Activated CD8-positive, alpha-beta T cell treated with anti-CD3 and anti-CD28 coated beads, Interleukin-2, amount 10 ng/mL, durations not matched to agents 7 days and 5 days (primary cell): ENCODE measurements around the gene POMT2. TPM values are rescaled to one million over a fixed set of nuclear protein-coding genes. Genes with fewer than 3 reads are reported as not detected.
"Not testable (repeated sequence)": the region's sequence is repeated elsewhere in the genome, so short reads cannot be mapped to it uniquely, and the experiment has no call there.

Experiments
- ATAC-seq: fragments of 150-1000 bp; cut with Tn5 transposase; one replicate; pipeline ENCODE4 v1.10.0; 2021; ENCODE audit warnings: moderate library complexity
- CTCF ChIA-PET: fragments of 350-600 bp; sonication (Branson Sonifier 250); formaldehyde crosslinking; loops from one replicate; lab custom pipeline; 2021; ENCODE audit warnings: antibody characterized with exemption; lab: Charles Lee
- POLR2A ChIA-PET: fragments of 350-600 bp; sonication (Branson Sonifier 250); formaldehyde crosslinking; loops from one replicate; lab custom pipeline; 2021; ENCODE audit warnings: antibody characterized with exemption; lab: Charles Lee
- DNase-seq: peaks from one replicate; pipeline ENCODE4 v3.0.0-alpha.2; 2020
- H3K27ac Mint-ChIP-seq: one replicate; pipeline ENCODE4 v1.8.0; 2021; ENCODE audit warnings: mild to moderate bottlenecking, mixed read lengths
- H3K27me3 Mint-ChIP-seq: one replicate; pipeline ENCODE4 v1.8.0; 2021; ENCODE audit warnings: low read depth, mixed read lengths
- H3K36me3 Mint-ChIP-seq: one replicate; pipeline ENCODE4 v1.8.0; 2021; ENCODE audit warnings: low read depth, mixed read lengths
- H3K4me1 Mint-ChIP-seq: one replicate; pipeline ENCODE4 v1.8.0; 2021; ENCODE audit warnings: low read depth, mixed read lengths
- H3K4me3 Mint-ChIP-seq: one replicate; pipeline ENCODE4 v1.8.0; 2021; ENCODE audit warnings: mild to moderate bottlenecking, mixed read lengths
- H3K9me3 Mint-ChIP-seq: one replicate; pipeline ENCODE4 v1.8.0; 2022; ENCODE audit warnings: mixed read lengths; ENCODE audit not compliant: insufficient read depth
- total RNA-seq, 2 experiments: library from RNA; stranded (reverse); gene quantifications; one replicate each; pipeline ENCODE4 v1.2.3, GENCODE V29; 2021

The POMT2 gene
- total RNA-seq, 2 experiments from 2014 or later, result 15.0 to 15.5 TPM

DNA sequence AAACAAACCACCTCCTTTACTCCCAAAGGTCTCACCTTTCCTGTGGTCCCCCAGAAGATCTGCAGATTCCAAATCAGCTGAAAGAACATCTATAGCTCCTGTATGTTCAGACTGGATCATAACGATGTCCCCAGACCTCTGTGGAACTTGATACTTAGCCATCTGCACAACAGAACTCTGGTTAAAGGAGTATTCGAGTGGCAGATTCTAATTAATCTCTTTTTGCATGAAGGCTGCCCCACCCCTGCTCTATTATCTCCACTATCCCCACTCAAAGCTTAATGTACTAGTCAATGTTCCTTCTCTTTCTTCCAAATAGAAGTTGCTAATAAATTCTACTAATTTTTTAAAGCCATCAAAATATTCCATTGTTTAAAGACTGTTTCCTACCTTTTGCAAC is 23.0 kb upstream of the POMT2 start:
- Mint-ChIP-seq H3K4me3 (no peak overlapping the region), H3K9me3 (no peaks in the 10 kb centered on the region), H3K4me1 (peaks cover 6% of the 10 kb centered on the region), H3K27me3 (no peaks in the 10 kb centered on the region), H3K27ac (no peak overlapping the region), H3K36me3 (peaks cover 13% of the 10 kb centered on the region)
- no peak for DNase-seq
- ATAC-seq, result no peak
- CTCF ChIA-PET, result interaction anchor here (0.7 kb wide), 1 partner anchor 28 kb away, joined by 3 read pairs; no protein-coding TSS in a partner anchor
- POLR2A ChIA-PET, result no interaction called here

DNA sequence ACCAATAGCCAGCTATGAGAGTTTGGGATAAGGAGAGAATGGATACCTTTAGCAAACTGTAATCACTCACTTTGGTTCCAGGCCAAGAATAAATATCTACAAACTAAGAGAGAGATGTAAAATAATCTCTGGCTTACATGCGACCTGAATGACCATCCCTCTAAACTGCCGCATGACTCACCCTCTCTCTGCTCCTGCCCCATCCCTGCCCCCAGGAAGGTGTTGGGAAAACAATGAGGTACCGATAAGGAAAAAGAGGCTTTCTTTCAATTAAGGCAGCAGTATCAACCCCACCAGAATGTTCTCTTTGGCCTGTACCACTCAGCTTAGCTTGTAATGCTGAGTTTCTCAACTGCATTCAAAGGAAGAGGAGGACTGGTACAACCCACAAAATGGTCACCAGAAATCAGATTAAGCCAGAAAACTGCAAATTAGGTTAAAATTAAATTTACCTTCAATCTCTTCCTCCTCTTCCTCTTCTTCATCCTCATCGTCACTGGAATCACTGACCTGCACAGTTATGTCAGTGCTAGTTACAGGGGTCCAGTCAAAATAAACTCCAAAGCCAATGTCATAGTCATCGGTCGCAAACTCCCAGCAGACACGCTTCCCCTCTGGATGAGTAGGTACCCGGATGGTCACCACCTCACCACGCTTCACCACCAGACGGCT is 22.2 kb upstream of the POMT2 start:
- ATAC-seq, result no peak
- no peak for DNase-seq
- Mint-ChIP-seq H3K27me3 (no peaks in the 10 kb centered on the region), H3K9me3 (no peaks in the 10 kb centered on the region), H3K36me3 (peaks cover 13% of the 10 kb centered on the region), H3K4me3 (no peak overlapping the region), H3K4me1 (peaks cover 6% of the 10 kb centered on the region), H3K27ac (no peak overlapping the region)
- CTCF ChIA-PET, result interaction anchor here (1.9 kb wide), 1 partner anchor 27 kb away, joined by 6 read pairs; no protein-coding TSS in a partner anchor
- POLR2A ChIA-PET, result interaction anchor here (0.9 kb wide), 1 partner anchor 34 kb away, joined by 3 read pairs; the partner anchor contains the start of genes SAMD15 and TMED8

DNA sequence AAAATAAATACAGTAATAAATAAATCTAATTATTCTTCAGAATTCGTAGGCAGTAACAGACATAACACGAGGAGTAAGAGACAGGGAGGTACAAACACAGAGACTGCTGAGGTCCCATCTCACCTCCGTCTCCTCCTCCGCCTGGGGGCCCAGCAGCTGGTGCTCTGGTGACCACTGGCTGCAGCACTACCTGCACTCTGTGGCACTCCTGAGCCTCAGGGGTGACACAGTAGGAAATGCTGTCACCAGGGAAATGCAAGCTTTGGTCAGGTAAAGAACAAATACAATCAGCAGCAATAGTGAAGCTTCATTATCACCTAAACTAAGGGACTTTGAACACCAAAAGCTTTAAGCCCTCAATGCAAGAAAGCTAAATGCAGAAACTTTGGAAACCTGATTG is 19.7 kb upstream of the POMT2 start:
- ChIA-PET POLR2A (no interaction called here), CTCF (interaction anchor here (1.0 kb wide), 1 partner anchor 25 kb away, joined by 5 read pairs; no protein-coding TSS in a partner anchor)
- Mint-ChIP-seq H3K4me1 (peaks cover 6% of the 10 kb centered on the region), H3K9me3 (no peaks in the 10 kb centered on the region), H3K27ac (no peak overlapping the region), H3K27me3 (no peaks in the 10 kb centered on the region), H3K4me3 (no peak overlapping the region), H3K36me3 (peaks cover 13% of the 10 kb centered on the region)
- DNase-seq (no peak), ATAC-seq (no peak)

DNA sequence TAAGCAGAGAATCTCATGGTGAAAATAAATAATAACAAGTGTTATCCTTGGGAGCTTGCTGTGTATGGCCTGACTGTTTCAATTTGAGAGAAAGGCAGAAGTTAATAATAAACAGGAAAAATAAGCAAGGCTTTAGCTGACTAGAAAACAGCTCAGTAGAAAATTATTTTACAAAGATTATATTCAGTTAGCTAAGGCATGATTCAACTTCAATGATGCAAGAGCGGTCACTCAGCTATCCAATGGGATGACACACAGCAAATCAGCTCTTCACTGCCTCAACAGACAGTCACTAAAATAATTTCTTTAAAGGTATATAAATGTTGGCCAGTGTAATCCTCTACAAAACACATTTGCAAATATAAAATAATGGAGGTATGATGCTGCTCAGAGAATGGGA is 18.7 kb upstream of the POMT2 start:
- no peak overlapping the region for H3K4me3 Mint-ChIP-seq
- ChIA-PET CTCF (interaction anchor here (2.4 kb wide), 1 partner anchor 23 kb away, joined by 7 read pairs; no protein-coding TSS in a partner anchor), POLR2A (no interaction called here)
- ATAC-seq, result no peak
- H3K4me1 Mint-ChIP-seq, result peaks cover 6% of the 10 kb centered on the region
- no peak for DNase-seq
- no peak overlapping the region for H3K27ac Mint-ChIP-seq
- peaks cover 13% of the 10 kb centered on the region for H3K36me3 Mint-ChIP-seq
- no peaks in the 10 kb centered on the region for H3K27me3 Mint-ChIP-seq
- no peaks in the 10 kb centered on the region for H3K9me3 Mint-ChIP-seq

DNA sequence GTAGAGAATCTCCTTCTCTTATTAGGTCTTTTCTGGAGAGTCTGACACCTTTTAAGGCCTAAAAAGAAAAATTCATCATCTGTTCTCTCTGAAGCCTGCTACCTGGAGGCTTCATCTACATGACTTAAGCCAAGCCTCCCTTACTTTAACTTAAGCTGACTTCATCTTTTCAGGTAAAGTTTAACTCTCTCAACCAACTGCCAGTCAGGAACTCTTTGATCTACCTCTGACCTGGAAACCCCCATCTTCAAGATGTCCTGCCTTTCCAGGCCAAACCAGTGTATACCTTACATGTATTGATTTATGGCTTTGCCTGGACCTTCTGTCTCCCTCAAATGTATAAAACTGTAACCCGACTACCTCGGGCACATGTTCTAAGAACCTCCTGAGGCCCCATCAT is 17.6 kb upstream of the POMT2 start:
- DNase-seq (no peak), ATAC-seq (no peak)
- CTCF ChIA-PET, result interaction anchor here (2.4 kb wide), 1 partner anchor 22 kb away, joined by 7 read pairs; no protein-coding TSS in a partner anchor
- POLR2A ChIA-PET, result no interaction called here
- H3K4me3 Mint-ChIP-seq, result no peak overlapping the region
- no peaks in the 10 kb centered on the region for H3K9me3 Mint-ChIP-seq
- H3K4me1 Mint-ChIP-seq, result peaks cover 6% of the 10 kb centered on the region
- no peaks in the 10 kb centered on the region for H3K27me3 Mint-ChIP-seq
- H3K36me3 Mint-ChIP-seq, result peaks cover 13% of the 10 kb centered on the region
- no peak overlapping the region for H3K27ac Mint-ChIP-seq

DNA sequence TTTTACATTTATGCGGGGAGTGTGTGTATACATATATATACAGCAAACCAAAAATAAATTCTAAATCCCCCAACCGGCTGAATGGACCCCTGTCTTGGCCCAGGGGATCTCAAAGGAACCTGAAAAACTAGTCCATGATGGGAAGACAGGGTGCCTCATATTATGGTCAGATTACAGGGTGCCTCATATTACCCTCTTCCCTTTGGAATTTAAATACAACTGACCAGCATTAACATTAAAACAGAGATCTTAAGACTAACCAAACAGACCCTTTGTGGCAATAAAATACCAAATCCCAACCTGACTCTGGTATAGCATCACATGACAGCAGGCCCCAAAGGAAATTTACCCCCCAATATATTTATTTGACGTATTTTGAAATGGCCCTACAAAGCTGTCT is 17.2 kb upstream of the POMT2 start:
- POLR2A ChIA-PET, result no interaction called here
- ATAC-seq, result no peak
- Mint-ChIP-seq H3K4me3 (no peak overlapping the region), H3K36me3 (peaks cover 13% of the 10 kb centered on the region), H3K27me3 (no peaks in the 10 kb centered on the region), H3K9me3 (no peaks in the 10 kb centered on the region), H3K4me1 (peaks cover 6% of the 10 kb centered on the region), H3K27ac (no peak overlapping the region)
- no peak for DNase-seq
- CTCF ChIA-PET, result interaction anchor here (2.4 kb wide), 1 partner anchor 22 kb away, joined by 7 read pairs; no protein-coding TSS in a partner anchor

DNA sequence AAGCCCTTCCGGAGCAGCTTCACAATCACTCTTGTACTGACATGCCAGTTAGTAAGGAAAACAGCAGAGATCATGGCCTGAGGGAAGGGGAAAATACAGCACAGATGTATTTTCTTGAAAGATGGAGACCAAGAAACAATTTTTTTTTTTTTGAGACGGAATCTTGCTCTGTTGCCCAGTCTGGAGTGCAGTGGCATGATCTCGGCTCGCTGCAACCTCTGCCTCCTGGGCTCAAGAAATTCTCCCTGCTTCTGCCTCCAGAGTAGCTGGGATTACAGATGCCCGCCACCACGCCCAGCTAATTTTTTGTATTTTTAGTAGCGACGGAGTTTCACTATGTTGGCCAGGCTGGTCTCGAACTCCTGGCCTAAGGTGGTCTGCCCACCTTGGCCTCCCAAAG is 16.6 kb upstream of the POMT2 start:
- DNase-seq, H3K27ac Mint-ChIP-seq, ATAC-seq, H3K9me3 Mint-ChIP-seq, H3K27me3 Mint-ChIP-seq, H3K4me3 Mint-ChIP-seq, CTCF ChIA-PET, H3K4me1 Mint-ChIP-seq, POLR2A ChIA-PET: not testable (repeated sequence)
- H3K36me3 Mint-ChIP-seq, result peaks cover 13% of the 10 kb centered on the region

DNA sequence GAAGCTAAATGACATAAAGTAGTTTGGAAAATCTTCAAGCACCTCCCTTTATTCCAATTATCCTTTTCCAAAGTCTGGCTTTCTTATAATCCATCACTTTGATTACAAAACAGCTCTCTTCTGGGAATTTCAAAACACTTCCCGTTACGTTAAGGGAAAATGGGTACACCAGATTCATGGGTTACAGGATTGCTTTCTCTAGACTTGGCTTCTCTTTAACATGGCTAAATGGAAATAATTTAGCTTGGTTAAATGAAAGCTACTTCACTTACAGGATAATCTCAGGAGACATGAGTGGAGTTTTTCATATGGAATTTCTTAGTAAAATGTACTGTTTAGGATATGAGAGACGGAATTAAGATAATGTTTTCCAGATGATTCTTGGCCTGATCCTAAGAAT is 14.9 kb upstream of the POMT2 start:
- Mint-ChIP-seq H3K36me3 (no peaks in the 10 kb centered on the region), H3K27me3 (no peaks in the 10 kb centered on the region), H3K4me3 (no peak overlapping the region), H3K9me3 (no peaks in the 10 kb centered on the region), H3K27ac (no peak overlapping the region), H3K4me1 (peaks cover 6% of the 10 kb centered on the region)
- ATAC-seq, result no peak
- DNase-seq, result no peak
- CTCF ChIA-PET, result interaction anchor here (1.9 kb wide), 1 partner anchor 20 kb away, joined by 10 read pairs; no protein-coding TSS in a partner anchor
- POLR2A ChIA-PET, result interaction anchor here (1.0 kb wide), 1 partner anchor 14 kb away, joined by 4 read pairs; no protein-coding TSS in a partner anchor

DNA sequence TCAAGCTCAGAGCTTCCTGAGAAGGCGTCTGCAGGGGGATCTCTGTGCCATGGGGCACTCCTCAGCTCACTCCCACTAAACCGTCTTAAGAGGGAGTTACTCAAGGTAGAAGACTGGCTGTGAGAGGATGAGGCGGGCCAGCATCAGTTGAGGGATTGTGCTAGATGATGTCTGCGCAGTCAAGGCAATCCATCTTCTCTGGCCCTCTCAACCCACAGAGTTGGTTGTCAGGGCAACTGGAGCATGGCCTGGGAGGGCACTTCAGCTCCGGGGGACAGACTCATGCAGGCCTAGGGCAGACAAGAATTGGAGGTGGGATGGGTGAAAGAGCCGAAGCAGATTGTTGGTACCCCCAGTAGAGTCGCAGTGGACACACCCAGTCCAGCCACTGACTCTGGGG is 9.2 kb upstream of the POMT2 start:
- no peaks in the 10 kb centered on the region for H3K27me3 Mint-ChIP-seq
- H3K9me3 Mint-ChIP-seq, result no peaks in the 10 kb centered on the region
- H3K27ac Mint-ChIP-seq, result no peak overlapping the region
- no peak for DNase-seq
- no peak overlapping the region for H3K4me3 Mint-ChIP-seq
- no peaks in the 10 kb centered on the region for H3K4me1 Mint-ChIP-seq
- CTCF ChIA-PET, result interaction anchor here (2.3 kb wide), 1 partner anchor 14 kb away, joined by 8 read pairs; no protein-coding TSS in a partner anchor
- POLR2A ChIA-PET, result interaction anchor here (0.7 kb wide), 1 partner anchor 8 kb away, joined by 4 read pairs; no protein-coding TSS in a partner anchor
- ATAC-seq, result no peak
- no peaks in the 10 kb centered on the region for H3K36me3 Mint-ChIP-seq

DNA sequence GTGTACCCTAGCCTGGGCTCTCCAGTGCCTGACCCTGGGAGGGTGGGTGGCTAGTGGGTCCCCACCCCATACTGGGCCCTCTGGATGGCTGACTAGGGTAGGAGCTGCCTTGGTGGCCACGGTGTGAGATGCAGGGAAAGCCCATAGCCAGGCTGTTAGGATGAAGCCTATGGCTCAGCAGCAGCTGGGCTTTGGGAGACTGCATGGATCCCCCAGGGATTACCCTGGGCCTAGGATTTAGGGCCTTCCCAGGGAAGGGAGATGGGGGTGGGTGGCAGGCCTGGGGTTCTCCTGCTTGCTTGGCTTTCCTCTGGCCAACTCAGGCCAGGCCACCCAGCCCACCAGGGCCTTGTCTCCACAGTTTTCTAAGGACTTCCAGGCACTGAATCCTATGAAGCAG is 6.4 kb upstream of the POMT2 start:
- no peak overlapping the region for H3K27ac Mint-ChIP-seq
- ChIA-PET CTCF (interaction anchor here (3.9 kb wide), 1 partner anchor 11 kb away, joined by 18 read pairs; no protein-coding TSS in a partner anchor), POLR2A (no interaction called here)
- DNase-seq, result no peak
- ATAC-seq, result no peak
- H3K4me1 Mint-ChIP-seq, result peaks cover 6% of the 10 kb centered on the region
- no peak overlapping the region for H3K4me3 Mint-ChIP-seq
- no peaks in the 10 kb centered on the region for H3K36me3 Mint-ChIP-seq
- H3K9me3 Mint-ChIP-seq, result no peaks in the 10 kb centered on the region
- no peaks in the 10 kb centered on the region for H3K27me3 Mint-ChIP-seq

DNA sequence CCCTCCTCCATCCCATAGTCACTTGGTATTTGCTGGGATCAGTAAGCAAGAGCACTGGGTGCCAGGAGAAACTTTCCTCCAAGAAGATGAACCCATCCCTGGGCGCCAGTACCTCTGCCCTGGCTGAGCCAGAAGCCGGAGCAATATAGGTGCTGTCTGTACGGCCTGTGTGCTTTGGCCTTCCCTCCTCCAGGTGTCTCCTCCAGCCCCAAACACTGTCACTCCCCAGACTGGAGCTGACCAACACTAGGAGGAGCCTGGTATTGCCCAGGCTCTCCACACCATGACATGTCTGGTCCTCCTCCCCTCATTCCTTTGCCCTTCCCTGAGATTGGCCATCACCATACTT is 5.0 kb upstream of the POMT2 start:
- H3K4me3 Mint-ChIP-seq, result no peak overlapping the region
- ATAC-seq (no peak), DNase-seq (no peak)
- ChIA-PET POLR2A (no interaction called here), CTCF (interaction anchor here (1.2 to 3.9 kb wide), 2 partner anchors 10 to 25 kb away, joined by 4 to 18 read pairs; no protein-coding TSS in a partner anchor)
- no peaks in the 10 kb centered on the region for H3K27me3 Mint-ChIP-seq
- H3K36me3 Mint-ChIP-seq, result no peaks in the 10 kb centered on the region
- peaks cover 11% of the 10 kb centered on the region for H3K4me1 Mint-ChIP-seq
- H3K27ac Mint-ChIP-seq, result no peak overlapping the region
- H3K9me3 Mint-ChIP-seq, result no peaks in the 10 kb centered on the region
